Neural cell (in vitro differentiated cells): ENCODE measurements around the gene UBAP2. TPM values are rescaled to one million over a fixed set of nuclear protein-coding genes. Genes with fewer than 3 reads are reported as not detected.
A peak's percentile ranks its signal among the peaks of the same experiment; 100 is the strongest.

Source experiments
- H2AFZ ChIP-seq: fragments of 200-600, 300-800 bp; sonication (generic), shearing (Covaris generic); 2 replicates; pipeline ENCODE4 v1.6.0; 2014; ENCODE audit warnings: low read depth, mild to moderate bottlenecking, antibody characterized with exemption, low read length, moderate library complexity
- H3F3A ChIP-seq: fragments of 200-600 bp; shearing (Covaris generic); 2 replicates; pipeline ENCODE4 v1.6.1; 2016; ENCODE audit warnings: mild to moderate bottlenecking, moderate library complexity, mixed read lengths, antibody characterized with exemption, low read length; ENCODE audit not compliant: insufficient read depth, poor library complexity, severe bottlenecking
- H3K27ac ChIP-seq: fragments of 200-600, 300-800 bp; sonication (generic), shearing (Covaris generic); 2 replicates; pipeline ENCODE4 v1.5.1; 2014; ENCODE audit warnings: mild to moderate bottlenecking, low read length, moderate library complexity
- H3K27me3 ChIP-seq: fragments of 300-800, 200-600 bp; sonication (generic), shearing (Covaris generic); 2 replicates; pipeline ENCODE4 v1.6.0; 2014; ENCODE audit warnings: mild to moderate bottlenecking, low read depth, low read length, moderate library complexity; ENCODE audit not compliant: insufficient read depth
- H3K36me3 ChIP-seq: fragments of 300-800, 200-600 bp; sonication (generic), shearing (Covaris generic); 2 replicates; pipeline ENCODE4 v1.5.1; 2014; ENCODE audit warnings: mild to moderate bottlenecking, antibody characterized with exemption, low read length, moderate library complexity; ENCODE audit not compliant: insufficient read depth
- H3K4me2 ChIP-seq: fragments of 300-800, 200-600 bp; sonication (generic), shearing (Covaris generic); 2 replicates; pipeline ENCODE4 v1.6.0; 2014; ENCODE audit warnings: mild to moderate bottlenecking, low read length
- H3K4me3 ChIP-seq: fragments of 300-800, 200-600 bp; sonication (generic), shearing (Covaris generic); 2 replicates; pipeline ENCODE4 v1.5.1; 2014; ENCODE audit warnings: mild to moderate bottlenecking, low read length, moderate library complexity
- H3K79me2 ChIP-seq: fragments of 200-600 bp; shearing (Covaris generic); replicated peaks from 2 replicates; pipeline ENCODE4 v1.6.0; 2014; ENCODE audit warnings: mild to moderate bottlenecking, low read length, moderate library complexity; ENCODE audit not compliant: insufficient read depth
- H3K9ac ChIP-seq: fragments of 300-800, 200-600 bp; sonication (generic), shearing (Covaris generic); 2 replicates; pipeline ENCODE4 v1.6.1; 2016; ENCODE audit warnings: mild to moderate bottlenecking, low read length, mixed read lengths
- H3K9me2 ChIP-seq: fragments of 200-600 bp; shearing (Covaris generic); 2 replicates; pipeline ENCODE4 v1.6.1; 2016; ENCODE audit warnings: mild to moderate bottlenecking, low read length, mixed read lengths; ENCODE audit not compliant: insufficient read depth
- H3K9me3 ChIP-seq: fragments of 200-600, 300-800 bp; sonication (generic), shearing (Covaris generic); 2 replicates; pipeline ENCODE4 v1.6.1; 2016; ENCODE audit warnings: mild to moderate bottlenecking, mixed run types, low read length, moderate library complexity, mixed read lengths
- H4K20me1 ChIP-seq: fragments of 200-600 bp; shearing (Covaris generic); 2 replicates; pipeline ENCODE4 v1.6.1; 2016; ENCODE audit warnings: mild to moderate bottlenecking, mixed run types; ENCODE audit not compliant: insufficient read depth
- CTCF ChIP-seq: fragments of 450-650 bp; IDR thresholded peaks from 2 replicates; pipeline ENCODE4 v1.5.1; 2014; ENCODE audit warnings: antibody characterized with exemption, mild to moderate bottlenecking, moderate library complexity; ENCODE audit not compliant: poor library complexity, severe bottlenecking
- EP300 ChIP-seq: fragments of 450-650 bp; conservative IDR thresholded peaks from 2 replicates; pipeline ENCODE4 v1.6.1; 2014; ENCODE audit warnings: antibody characterized with exemption, mild to moderate bottlenecking, moderate library complexity; ENCODE audit not compliant: poor library complexity, severe bottlenecking
- EZH2 ChIP-seq: fragments of 200-600, 300-800 bp; shearing (Covaris generic), sonication (generic); IDR thresholded peaks from 2 replicates; pipeline ENCODE4 v1.6.1; 2014; ENCODE audit warnings: antibody characterized with exemption, low read length, borderline replicate concordance, mild to moderate bottlenecking; ENCODE audit not compliant: insufficient read depth, poor library complexity, severe bottlenecking
- POLR2AphosphoS5 ChIP-seq: IDR thresholded peaks from 2 replicates; pipeline ENCODE4 v1.6.1; 2012
- RAD21 ChIP-seq: fragments of 450-650 bp; conservative IDR thresholded peaks from 2 replicates; pipeline ENCODE4 v1.6.1; 2014; ENCODE audit warnings: antibody characterized with exemption, mild to moderate bottlenecking, moderate library complexity
- REST ChIP-seq: IDR thresholded peaks from 2 replicates; pipeline ENCODE4 v1.6.1; 2012; ENCODE audit warnings: borderline replicate concordance
- SMC3 ChIP-seq: fragments of 450-650 bp; conservative IDR thresholded peaks from 2 replicates; pipeline ENCODE4 v1.6.1; 2014; ENCODE audit warnings: antibody characterized with exemption, mild to moderate bottlenecking, moderate library complexity; ENCODE audit not compliant: poor library complexity
- polyA plus RNA-seq: library from polyadenylated mRNA; depleted of rRNA; stranded (reverse); fragments of >200 nt; gene quantifications from 2 replicates; pipeline ENCODE4 v1.2.3, GENCODE V29; 2014

Gene UBAP2
- polyA plus RNA-seq, 1 donor from 2014 or later = 9.2 TPM

GRCh38 chr9:33924978-33925797, 123.5 kb downstream of the UBAP2 start:
- Histone ChIP-seq H2AFZ (no peak overlapping the region), H3K4me2 (no peak overlapping the region), H3K27ac (no peak overlapping the region), H3F3A (no peaks in the 10 kb centered on the region), H3K79me2 (no peaks in the 10 kb centered on the region), H3K9ac (no peak overlapping the region), H3K9me3 (no peaks in the 10 kb centered on the region), H3K9me2 (no peaks in the 10 kb centered on the region), H3K4me3 (no peak overlapping the region), H3K27me3 (no peaks in the 10 kb centered on the region), H4K20me1 (no peaks in the 10 kb centered on the region), H3K36me3 (peaks cover 2% of the 10 kb centered on the region)
- TF ChIP-seq RAD21 (peak; percentile 56), REST (no peak), CTCF (peak; percentile 64), EZH2 (no peak), SMC3 (peak; percentile 67), EP300 (no peak)

DNA sequence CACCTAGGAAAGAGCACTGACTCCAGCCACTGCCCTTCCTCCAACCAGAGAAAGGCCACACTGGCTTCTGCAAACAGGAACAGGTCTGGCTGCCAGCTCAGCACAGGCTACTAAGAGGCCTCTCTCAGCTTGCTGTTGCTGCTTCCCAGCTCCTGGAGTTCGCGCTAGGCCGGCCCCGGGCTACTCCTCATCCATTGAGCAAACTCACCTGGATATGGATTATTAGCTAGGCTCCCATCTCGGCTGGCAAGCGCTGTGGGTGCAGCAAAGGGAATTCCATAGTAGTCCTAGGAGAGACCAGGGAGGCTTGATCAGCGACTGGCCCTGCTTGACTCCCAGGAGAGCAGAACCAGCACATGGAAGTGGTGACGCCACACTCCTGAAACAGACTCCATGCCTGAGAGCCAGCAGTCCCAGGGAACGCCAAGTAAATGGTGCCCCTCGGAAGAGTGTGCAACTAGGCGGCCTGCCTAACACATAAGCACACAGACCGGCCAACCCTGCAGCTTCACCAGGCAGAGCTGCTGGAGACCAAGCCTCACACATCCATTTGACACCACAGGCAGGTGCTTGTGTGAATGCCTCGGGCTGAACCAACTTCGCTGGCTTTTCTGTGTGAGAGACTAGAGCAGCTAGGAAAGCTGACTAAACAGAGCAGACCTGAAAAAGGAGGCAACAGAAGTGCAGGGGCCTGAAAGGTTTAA, 124.5 kb downstream of the UBAP2 start:
- H3K36me3 ChIP-seq = no peaks in the 10 kb centered on the region
- H3K9me2 ChIP-seq = no peaks in the 10 kb centered on the region
- H3K4me3 ChIP-seq = no peak overlapping the region
- no peaks in the 10 kb centered on the region for H4K20me1 ChIP-seq
- H3K9ac ChIP-seq = no peak overlapping the region
- no peak overlapping the region for H3K27ac ChIP-seq
- H3K79me2 ChIP-seq = no peaks in the 10 kb centered on the region
- H3F3A ChIP-seq = no peaks in the 10 kb centered on the region
- no peaks in the 10 kb centered on the region for H3K9me3 ChIP-seq
- TF ChIP-seq POLR2AphosphoS5 (peak; percentile 1), SMC3 (no peak)
- H2AFZ ChIP-seq = no peak overlapping the region
- H3K27me3 ChIP-seq = no peaks in the 10 kb centered on the region
- no peak overlapping the region for H3K4me2 ChIP-seq
